HG03175 (cell line): ENCODE measurements around the gene MEGF6.
"Not testable (repeated sequence)": the region's sequence is repeated elsewhere in the genome, so short reads cannot be mapped to it uniquely, and the experiment has no call there.

ENCODE experiments used
- ATAC-seq: cut with Tn5 transposase; IDR thresholded peaks from one replicate; pipeline ENCODE4 v1.9.1; 2021; ENCODE audit warnings: mild to moderate bottlenecking, moderate library complexity; ENCODE audit not compliant: unreplicated experiment

The MEGF6 gene

GRCh38 chr1:3577711-3578432, 33.4 kb downstream of the MEGF6 start:
- no peak for ATAC-seq

DNA sequence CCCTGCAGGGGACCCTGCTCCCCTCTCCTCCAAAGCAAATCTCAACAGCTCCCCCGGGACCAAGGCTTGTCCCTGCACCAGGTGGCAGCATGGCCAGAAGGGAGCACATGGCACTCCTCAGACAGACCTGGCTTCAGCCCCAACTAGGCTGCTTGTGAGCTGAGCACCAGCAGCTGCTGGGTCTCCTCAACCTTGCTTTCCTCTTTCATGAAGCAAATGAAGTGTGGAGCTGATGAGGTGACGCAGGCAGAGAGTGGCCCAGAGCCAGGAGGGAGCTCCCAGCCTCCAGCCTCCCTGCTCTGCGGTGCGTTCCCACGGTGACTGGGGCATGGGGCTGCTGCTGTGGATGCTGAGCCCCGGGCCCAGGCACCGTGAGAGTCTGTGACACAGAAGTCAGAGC, 34.0 kb downstream of the MEGF6 start:
- ATAC-seq: no peak

GRCh38 chr1:3575993-3576392, 35.3 kb downstream of the MEGF6 start:
- no peak for ATAC-seq

GRCh38 chr1:3575515-3575914, 35.8 kb downstream of the MEGF6 start:
- not testable (repeated sequence) for ATAC-seq

- ATAC-seq: no peak
Observed at GRCh38 chr1:3573500-3573899, 37.8 kb downstream of the MEGF6 start.

DNA sequence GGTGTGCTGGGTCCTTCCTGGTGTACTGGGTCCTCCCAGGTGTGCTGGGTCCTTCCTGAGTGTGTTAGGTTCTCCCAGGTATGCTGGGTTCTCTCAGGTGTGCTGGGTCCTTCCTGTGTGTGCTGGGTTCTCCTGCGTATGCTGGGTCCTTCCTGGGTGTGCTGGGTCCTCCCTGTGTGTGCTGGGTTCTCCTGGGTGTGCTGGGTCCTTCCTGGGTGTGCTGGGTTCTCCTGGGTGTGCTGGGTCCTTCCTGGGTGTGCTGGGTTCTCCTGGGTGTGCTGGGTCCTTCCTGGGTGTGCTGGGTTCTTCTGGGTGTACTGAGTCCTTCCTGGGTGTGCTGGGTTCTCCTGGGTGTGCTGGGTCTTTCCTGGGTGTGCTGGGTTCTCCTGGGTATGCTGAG, 38.7 kb downstream of the MEGF6 start:
- ATAC-seq: not testable (repeated sequence)

GRCh38 chr1:3571263-3571662, 40.0 kb downstream of the MEGF6 start:
- ATAC-seq: no peak

DNA sequence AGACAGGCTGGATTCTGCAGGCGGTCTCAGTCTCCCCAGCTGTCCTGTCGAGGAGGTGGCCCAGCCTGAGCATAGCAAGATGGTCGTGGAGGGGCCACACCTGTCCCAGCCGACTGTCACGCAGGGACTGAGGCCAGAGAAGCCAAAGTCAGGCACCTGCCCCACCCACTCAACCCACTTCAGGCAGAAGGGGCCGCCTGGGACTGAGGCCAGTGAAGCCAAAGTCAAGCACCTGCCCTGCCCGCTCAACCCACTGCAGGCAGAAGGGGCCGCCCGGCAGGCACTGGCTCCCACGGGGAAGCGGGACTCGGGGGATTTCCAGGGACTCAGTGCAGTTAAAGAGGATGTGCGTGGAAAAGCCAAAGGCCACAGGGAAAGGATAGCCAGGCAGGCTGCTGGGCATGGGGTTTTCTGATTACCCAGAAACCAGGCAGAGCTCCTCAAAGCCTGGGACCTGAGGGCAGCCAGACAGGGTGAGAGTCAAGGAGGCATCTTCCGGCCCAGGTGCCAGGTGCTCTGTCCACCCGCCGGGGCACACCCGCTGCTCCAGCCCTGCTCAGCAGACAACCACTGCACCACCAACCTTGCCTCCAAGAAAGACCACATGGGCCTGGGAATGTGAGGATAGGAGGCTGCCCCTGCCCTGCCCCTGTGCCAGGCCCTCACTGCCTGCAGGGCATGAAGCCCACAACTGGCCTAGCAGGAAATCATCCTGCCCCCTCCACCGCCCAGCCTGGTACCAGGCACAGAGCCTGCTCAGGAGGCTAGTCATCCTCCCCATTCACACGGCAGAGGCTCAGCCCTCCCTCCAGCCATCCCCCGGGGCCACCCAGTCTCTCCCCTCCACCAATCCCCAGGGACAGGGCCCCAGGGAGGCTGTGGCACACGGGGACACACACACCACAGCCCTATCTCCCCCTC, 41.0 kb downstream of the MEGF6 start:
- ATAC-seq: no peak

GRCh38 chr1:3569436-3569835, 41.9 kb downstream of the MEGF6 start:
- ATAC-seq: no peak

DNA sequence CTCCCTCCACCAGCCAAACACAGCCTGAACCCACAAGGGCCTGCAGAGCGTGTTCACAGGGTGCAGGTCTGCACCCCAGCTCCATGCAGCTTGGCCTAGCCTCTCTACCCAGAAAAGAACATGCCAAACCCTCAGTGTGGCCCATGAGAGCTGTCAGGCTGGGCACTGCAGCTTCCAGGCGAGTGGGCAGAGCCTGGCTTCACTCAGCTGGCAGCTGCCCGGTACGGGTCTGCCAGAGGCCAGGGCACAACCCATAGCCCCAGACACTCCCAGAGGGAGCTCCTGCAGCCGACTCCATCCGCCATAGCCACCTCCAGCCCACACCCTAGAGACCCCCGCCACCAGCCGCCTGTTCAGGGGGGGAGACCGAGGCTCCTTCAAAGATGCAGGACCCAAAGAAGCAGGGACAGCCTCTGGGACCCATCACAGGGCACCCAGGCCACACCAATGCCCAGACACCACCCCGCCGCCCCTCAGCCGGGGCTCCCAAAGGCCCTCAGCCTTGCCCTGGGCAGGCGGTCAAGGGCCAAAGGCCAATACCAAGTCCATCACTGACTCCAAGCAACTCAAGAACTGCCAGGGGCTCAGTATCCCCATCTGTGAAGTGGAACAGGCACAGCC, 42.4 kb downstream of the MEGF6 start:
- no peak for ATAC-seq

DNA sequence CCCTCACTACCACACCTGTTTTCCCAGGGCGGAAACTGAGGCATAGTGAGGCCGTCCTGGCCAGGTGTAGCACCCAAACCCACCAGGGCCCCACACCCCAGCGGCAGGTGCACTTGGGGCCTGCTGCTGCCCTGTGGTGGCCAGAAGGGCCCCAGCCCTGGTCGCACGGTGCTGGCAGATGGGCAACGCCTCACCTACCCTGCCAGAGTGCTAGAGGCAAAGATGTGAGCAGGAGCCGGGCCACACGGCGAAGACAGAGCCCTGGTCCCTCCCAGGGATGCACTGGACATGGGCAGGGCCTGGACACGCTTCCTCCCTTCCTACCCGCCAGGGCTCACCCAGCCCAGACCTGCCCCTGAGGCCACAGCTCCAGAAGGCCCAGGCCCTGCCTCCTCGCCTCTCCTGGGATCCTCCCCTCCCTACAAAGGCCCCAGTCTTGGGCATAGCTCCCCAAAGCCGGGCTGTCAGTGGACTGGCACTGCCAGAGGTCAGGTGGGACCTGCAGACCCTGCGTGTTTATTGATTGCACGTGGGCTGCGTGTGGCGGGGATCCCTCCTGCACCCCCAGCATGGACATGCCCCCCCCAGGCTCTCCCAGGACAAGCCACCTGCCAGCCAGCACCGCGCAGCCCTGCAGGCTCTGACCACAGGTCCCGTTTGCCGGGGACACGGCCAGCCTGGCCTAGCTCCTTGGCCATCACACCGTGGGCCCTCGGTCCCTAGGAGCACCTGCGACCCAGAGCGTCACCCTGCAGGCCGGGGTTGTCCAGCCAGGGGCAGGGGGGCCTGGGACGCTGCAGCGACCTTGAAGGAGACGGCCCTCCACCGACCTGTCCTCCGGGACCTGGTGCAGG, 44.1 kb downstream of the MEGF6 start:
- ATAC-seq: no peak

GRCh38 chr1:3566003-3566885, 45.1 kb downstream of the MEGF6 start:
- no peak for ATAC-seq

- no peak for ATAC-seq
Observed at GRCh38 chr1:3564921-3565831, 46.1 kb downstream of the MEGF6 start.

- ATAC-seq: no peak
Observed at GRCh38 chr1:3563610-3564009, 47.7 kb downstream of the MEGF6 start.

GRCh38 chr1:3563125-3563524, 48.2 kb downstream of the MEGF6 start:
- no peak for ATAC-seq

DNA sequence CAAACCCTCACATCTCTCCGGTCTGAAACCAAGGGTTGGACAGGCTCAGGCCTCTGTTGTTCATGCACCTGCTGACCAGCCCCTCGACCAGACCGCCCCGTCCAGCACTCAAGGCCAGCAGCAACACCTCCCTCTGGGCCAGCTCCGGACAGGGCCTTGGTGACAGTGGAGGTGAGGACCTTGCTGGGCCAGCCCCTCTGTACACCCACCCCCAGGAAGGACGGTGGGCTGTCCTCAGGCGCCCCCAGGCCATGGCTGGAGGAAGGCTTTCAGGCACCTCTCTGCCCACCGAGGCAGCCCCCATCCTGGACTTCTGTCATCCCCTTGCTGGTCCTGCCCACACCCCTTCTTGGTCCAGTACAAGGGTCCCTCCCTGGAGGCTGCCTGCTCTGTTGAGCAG, 48.6 kb downstream of the MEGF6 start:
- ATAC-seq: no peak

DNA sequence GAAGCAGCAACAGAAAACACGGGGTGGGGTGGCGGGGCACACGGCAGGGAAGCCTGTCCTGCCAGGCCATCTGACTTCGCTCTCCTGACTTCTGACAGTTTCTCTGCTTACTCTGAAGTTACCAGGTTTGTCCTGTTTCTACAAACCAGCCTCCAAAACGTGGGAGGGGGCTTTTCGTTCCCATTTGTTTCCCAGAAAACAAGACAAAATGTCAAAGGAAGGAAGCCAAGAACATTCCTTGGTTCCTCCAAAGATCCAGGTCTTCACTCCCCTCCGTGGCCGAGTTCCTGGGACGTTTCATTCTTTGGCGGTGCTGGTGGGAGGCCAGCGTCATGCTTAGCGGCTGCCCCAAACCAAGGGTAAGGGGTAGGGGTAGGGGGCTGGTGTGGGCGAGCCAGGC, 49.6 kb downstream of the MEGF6 start:
- ATAC-seq: no peak

DNA sequence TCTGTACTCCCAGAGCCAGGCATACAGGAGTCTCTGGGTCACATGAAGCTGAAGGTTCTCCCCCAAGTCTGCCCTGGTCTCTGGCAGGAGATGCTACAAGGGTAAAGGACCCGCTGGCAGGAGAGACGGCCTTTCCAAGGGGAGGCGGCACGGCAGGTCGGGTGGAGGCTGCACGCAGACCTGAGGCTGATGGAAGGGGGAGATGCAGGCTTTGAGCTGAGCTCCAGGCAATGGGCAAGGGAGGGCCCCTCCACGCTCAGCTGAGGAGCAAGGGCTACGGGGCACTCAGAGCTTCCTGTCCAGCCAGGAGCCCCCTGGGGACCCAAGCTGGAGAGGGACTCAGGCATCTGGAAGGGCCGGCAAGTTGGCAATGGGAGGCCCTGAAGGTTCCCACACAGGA, 50.3 kb downstream of the MEGF6 start:
- ATAC-seq: no peak
